Measurements from ENCODE around the gene CCDC106.

Gene CCDC106

DNA sequence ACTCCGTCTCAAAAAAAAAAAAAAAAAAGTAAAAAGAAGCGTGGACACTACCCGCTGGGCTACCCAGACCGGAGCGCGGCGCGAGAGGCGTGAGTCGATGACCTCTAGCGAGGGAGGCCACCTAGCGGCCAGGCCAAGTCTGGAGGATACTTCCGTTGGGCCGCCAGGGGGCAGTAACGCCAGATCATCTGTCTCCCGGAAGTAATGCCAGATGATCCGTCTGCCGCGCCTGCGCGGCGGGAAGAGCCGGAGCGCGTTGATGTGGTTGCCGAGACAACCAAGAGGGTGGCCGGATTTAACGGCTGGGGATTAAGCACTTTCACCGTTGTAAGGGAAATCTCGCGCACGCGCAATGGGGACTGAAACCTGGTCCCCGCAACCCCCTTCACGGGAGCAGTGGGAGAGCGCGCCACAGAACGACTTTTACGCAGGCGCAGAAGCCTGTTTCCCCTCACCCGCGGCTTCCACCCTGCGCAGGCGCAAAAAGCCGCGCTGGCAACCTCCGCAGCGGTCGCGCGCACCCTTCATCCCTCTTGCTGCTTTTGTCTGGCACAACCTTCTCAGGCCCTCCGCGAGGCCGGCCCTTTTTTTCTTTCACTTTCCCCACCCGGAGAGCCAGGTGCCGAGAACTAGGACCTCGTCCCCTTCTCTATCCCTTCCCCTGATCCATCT is 5.8 kb downstream of the CCDC106 start:
- peak; percentile 99 for DNase-seq

DNA sequence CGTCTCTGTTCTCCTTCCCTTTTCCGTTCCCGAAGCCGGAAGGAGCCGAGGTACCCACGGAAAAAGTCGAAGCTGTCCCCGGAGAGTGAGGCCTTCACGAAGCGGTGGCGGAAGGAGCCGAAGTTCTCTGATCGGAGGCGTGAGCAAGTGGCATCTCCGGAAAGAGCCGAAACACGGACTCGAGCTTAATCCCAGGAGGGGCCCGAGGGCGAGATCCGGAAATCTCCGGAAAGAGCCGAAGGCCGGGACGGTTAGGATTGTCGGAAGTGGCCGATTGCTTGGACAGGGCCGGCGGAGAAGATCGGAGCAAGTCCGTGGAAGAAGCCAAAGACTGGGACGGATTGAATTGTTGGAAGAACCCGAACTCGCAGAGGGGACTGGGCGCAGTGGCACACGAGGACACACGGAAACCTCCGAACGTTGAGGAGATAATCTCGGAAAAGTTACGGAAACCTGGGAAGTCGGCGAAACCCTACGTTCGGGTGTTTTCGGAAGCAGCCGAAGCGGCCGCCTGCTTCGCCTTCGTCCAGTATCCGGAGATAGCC is 6.4 kb downstream of the CCDC106 start:
- DNase-seq, result peak; percentile 98

DNA sequence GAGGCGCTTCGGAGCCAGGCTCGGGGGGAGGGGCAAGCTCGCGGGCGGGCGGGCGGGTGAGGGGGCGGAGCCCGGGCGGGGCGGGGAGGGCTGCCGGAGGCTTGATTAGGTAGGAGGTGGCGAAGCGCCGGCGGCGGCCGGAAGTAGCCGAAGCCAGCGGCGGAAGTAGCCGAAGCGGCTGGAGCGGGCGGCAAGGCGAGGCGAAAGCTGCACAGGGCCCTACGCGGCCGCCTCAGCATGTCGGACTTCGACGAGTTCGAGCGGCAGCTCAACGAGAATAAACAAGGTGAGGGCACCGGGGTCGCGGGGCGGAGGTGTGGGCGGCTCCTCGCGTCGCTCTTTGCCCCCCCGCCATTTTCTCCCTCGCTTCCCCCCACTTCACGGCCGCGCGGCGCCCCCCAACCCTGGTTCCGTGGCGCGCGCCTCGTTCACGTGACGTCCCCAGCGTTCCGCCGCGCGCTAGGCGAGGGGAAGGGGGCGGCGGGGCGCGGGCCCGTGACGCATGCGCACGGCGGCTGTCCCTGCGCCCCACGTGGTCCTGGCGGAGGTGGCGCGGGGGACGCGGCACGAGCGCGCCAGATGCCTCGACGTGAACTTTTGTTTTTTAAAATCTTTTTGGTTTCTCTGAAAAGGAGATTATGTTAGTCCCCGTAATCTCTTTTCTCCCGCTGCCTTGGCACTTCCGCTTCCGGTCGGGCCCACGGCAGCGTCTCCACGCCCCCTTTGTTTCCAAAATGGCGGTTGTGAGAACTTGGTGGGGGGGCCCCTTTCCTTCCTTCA is 7.0 kb downstream of the CCDC106 start, which contains the start of gene U2AF2:
U2AF2 (plus strand) TSS at position 168 of the 780 bp plus-strand sequence; CDS start at position 238, 70 bp downstream.
- peak; percentile 97 for DNase-seq

DNA sequence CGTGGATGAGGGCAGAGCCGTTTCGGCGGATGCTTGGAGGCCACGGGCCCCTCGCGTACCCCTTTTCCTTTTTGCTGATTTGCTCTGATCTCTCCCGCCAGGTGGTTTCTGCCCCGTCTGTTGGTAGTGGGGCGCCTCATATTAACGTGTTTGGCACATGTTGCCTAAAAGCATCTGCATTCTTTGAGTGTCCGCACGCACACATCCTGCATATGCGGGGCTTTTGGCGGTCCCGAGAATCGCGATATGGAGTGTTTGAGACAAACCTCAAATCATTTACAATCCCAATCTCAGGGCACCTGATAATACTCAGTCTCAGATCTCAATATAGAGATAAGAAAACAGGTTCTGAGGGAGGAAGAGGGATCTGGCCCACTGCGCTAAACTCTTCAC is 7.6 kb downstream of the CCDC106 start:
- no peak for DNase-seq

DNA sequence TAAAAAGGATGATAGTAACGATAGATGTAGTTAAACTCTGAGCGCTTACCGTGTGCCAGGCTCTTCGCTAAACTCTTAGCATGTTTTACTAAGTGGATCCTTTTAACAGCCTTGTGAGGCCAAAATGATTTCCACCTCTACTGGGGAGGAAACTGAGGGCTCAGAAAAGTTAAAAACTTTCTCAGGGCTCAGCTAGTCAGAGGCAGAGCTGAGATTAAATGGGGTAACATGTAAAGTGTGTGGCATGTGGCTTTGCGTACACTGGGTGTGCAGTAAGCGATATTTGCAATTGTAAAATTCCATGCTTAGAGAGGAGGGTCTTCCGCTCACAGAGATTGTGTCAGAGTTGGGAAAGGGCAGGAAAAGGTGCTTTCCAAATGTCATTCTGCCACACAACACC is 8.5 kb downstream of the CCDC106 start:
- DNase-seq, result no peak

DNA sequence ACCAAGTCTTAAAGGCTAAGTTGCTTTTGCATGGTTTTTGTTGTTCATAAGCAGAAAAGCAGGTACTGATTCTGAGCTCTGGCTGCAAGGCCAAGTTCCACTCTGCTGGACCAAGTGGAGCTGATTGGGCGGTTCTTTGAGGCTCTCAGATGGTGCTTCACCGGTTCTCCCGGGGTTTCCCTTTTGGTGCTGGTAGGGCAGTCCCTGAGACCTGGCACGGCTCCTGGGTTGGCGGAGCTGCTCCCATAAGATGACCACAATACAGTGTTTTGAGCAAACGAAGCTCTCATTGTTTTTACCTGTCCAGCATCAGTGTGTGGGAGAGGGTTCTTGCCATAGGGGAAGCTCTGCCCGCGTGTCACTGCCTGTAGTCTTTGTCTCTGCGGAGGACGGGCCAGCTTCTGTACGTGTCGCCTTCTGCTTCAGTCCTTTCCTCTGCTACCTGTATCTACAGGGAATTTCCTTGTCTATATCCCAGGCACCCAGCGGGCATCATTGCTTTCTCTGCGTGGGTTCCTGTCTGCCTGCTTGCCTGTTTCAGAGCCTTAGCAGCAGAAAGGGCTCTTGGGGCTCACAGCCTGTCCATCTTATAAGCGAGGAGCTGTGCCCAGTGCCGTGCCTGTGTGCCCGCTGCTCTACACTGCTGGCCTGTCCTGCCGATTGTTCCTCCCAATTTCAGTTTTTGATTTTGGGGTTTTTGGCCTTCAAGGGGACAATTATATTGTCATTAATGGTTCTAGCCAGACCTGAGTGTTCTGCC is 9.2 kb downstream of the CCDC106 start:
- DNase-seq, result no peak

DNA sequence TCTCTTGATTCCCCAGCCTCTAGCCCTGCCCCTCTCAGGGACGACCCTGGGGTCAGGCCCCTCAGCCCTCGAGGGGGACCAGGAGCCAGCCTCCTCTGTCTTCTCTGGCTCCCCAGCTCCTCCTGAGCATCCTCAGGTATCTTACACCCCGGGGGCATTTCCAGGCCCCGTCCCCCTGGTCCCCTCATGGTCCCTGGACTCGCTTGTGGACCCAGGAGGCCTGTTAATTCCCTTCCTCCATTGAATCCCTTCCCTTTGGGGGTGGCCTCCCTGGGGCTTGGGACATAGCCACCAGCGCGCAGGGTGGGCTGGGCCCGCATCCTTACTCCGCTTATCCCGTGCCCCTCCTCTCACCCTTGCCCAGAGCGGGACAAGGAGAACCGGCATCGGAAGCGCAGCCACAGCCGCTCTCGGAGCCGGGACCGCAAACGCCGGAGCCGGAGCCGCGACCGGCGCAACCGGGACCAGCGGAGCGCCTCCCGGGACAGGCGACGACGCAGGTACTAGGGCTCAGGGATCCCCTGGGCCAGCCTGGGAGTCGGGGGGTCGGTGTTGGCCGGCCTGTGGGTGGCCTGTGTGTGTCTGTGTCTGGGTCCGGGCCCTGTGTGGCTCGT is 10.9 kb downstream of the CCDC106 start:
- no peak for DNase-seq

DNA sequence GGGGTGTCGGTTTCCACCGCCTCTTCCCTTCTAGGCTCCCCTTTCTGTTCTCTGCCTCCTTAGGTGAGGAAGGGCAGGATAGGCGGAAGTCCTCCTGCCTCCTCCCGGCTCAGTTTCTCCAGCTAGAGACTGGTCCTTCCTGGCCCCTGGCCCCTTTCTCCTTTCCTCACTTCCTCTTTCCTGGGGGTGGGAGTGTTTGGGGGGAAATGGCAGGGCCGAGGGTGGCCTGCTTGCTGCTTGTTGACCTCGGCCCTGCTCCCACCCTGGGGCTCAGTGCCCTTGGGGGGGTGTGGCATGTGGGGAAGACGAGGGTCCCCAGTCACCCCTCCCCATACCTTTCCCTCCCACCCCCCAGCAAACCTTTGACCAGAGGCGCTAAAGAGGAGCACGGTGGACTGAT is 11.8 kb downstream of the CCDC106 start:
- no peak for DNase-seq

DNA sequence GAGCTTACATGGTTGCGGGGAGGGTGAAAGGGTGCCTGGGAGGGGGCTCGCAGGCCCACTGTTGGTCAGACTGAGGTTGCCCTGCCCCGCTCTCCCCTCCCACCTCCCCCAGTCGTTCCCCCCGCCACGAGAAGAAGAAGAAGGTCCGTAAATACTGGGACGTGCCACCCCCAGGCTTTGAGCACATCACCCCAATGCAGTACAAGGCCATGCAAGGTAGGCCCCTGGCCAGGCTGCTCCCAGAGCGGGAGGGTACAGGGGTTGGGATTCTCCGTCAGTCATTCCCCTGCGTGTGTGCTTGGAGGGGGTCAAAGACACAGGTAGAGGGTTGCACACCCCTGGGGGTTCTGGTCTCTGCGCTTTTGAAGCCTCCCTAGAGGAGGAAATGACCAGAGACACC is 12.4 kb downstream of the CCDC106 start:
- no peak for DNase-seq

DNA sequence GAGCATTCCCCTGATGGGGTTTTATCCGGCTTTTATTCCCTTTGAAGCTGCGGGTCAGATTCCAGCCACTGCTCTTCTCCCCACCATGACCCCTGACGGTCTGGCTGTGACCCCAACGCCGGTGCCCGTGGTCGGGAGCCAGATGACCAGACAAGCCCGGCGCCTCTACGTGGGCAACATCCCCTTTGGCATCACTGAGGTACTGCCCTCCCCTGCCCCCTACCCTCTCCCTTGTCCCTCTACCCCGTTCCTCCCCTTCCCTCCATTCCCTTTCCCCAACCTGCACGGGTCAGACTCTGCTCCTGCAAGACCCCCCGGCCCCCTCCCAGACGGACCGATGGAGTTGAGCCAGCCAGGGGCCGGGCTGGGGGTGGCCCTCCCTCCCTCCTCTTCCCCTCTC is 13.0 kb downstream of the CCDC106 start:
- DNase-seq, result no peak

DNA sequence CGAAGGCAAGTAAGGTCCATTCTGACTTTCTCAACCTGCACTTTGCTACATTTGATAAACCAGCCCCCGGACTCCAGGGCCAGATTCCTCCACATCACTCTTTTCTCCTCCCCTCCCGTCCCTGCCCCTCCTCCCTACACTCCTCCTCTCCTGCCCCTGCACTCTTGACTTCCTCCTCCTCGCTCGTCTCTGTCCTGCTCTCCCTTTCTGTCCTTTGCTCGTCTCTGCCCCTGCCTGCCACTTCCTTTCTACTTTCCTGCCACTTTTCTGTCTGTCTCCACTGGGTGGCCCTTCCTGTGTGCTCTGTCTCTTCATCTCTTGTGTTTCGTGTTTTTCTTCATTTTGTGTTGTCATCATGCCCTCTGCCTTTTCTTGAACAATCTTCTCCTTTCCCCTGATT is 13.8 kb downstream of the CCDC106 start:
- DNase-seq, result no peak

DNA sequence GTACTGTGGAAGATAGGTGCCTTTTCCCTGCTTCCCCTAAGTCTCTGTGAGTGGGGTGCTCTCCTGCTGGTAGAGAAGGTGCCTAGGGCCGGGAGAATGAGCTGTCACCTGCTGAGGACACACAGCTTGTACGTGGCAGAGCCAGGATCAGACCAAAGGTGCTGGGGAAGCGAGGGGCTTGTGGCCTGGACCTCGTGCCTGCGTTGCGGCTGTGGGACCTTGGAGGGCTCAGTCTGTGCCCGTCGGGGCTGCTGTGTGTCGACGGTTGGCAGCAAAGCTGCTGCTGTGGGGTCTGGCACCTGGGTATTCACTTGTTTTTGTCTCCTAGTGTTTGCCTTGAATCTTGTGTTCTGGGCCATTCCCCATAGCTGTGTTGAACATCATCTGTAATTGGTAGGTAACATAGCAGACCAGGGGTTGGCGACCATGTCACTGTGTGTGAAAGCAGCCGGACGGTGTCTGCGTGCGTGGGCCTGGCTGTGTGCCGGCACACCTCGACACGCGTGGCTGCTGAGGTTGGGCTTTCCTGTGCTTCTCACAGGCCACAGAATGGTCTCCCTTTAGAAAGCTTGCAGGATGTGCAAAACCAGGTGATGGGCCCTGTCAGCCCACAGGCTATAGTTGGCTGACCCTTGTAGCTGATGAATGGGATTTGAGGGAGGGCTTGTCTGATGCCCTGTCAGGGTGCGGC is 16.0 kb downstream of the CCDC106 start:
- no peak for DNase-seq

DNA sequence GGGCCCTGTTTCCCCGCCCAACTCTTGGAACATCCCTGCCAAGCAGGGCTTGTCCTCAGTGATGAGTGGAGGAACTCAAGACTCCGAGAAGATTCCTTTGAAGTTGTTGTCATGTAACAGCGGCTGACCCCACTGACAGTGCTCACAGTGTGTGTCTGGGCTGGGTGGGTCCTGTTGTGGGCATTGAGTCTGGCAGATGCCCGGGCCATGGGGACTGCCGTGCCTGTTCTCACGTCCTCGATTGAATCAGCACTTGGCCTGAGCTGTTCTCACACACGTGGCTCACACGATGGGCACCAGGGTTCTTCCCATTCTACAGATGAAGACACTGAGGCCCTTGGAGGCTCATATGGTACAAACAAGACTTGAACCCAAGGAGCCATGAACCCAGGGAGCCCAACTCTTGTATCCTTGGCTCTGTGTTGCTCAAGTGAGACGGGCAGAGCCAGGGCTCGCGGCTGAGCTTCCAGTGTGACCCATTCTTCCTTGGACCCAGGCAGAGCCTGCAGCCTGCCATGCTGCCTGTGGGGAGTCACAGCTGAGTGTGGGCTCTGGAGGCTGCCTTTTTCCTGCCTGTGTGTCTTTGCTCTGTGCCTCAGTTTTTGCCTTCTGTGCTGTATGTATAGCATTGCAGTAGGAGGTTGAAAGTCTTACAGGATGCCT is 18.5 kb downstream of the CCDC106 start:
- DNase-seq, result no peak

DNA sequence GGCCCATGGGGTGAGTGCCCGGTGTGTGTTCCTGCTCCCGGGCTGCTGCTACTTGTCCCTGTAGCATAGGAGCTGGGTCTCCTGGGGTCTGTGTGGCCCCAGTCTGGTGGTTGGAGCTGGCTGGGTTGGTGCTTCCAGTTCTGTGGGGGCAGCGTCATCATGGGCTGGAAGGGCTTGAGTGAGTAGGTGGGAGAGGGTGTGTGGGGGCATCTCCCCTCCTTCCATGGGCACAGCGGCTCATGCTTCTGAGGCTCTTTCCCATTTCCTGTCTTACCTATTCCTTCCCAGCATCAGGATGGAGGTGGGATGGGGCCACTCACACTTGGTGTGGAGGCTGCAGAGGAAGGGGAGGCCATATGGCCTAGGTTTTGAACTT is 19.0 kb downstream of the CCDC106 start:
- DNase-seq, result no peak

DNA sequence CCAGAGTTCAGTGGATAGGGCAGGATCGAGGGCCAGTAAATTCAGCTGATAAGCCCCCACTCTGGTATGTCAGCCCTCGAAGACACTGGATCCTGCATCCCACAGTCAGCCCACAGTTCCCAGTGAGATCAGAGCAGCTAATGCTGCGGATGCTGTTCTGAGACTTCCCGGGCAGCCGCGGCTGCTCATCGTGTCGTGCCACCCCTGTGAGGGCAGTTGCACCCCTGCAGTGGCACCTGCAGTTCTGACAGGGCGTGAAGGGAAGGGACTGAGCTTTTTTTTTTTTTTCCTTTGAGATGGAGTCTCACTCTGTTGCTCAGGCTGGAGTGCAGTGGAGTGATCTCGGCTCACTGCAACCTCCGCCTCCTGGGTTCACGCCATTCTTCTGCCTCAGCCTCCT is 19.5 kb downstream of the CCDC106 start:
- no peak for DNase-seq

DNA sequence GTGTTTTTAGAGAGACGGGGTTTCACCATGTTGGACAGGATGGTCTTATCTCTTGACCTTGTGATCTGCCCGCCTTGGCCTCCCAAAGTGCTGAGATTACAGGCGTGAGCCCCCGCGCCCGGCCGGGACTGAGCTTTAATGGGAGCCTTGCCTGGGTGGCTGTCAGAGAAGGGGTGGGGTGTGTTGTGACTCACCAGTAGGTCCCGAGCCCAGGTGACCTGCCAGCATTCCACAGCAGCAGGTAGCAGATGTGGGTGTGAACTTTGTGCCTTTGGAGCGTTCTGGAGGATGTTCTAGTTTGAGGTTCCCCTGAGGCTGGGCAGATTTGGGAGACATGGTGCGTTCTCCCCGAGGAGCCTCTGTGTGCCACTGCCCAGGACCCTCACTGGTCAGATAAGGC is 19.9 kb downstream of the CCDC106 start:
- no peak for DNase-seq

DNA sequence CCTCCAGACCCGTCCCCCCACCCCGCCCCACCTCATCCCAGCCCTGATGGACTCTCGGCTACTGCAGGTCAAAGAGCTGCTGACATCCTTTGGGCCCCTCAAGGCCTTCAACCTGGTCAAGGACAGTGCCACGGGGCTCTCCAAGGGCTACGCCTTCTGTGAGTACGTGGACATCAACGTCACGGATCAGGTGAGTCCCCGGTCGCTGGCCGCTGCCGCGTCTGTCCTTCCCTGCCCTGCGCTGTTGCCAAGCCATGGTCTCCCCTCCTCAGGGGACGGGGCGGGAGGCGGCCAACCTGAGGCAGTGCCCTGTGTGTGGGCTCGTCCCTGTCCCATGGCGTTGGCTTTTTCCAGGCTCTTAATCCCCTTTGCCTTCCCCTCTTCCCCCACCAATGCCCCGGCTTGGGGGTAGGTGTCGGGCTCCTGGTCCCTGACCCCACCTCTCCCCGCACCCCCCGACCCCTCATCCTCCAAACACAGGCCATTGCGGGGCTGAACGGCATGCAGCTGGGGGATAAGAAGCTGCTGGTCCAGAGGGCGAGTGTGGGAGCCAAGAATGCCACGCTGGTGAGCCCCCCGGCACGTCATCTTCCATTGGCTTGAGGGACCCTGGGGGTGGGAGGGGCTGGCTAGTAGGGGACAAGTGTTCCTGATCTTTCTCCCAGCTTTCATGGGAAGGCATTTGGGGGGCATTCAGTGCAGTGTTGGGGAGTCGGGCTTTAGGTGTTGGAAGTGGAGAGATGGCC is 20.8 kb downstream of the CCDC106 start:
- DNase-seq, result no peak

DNA sequence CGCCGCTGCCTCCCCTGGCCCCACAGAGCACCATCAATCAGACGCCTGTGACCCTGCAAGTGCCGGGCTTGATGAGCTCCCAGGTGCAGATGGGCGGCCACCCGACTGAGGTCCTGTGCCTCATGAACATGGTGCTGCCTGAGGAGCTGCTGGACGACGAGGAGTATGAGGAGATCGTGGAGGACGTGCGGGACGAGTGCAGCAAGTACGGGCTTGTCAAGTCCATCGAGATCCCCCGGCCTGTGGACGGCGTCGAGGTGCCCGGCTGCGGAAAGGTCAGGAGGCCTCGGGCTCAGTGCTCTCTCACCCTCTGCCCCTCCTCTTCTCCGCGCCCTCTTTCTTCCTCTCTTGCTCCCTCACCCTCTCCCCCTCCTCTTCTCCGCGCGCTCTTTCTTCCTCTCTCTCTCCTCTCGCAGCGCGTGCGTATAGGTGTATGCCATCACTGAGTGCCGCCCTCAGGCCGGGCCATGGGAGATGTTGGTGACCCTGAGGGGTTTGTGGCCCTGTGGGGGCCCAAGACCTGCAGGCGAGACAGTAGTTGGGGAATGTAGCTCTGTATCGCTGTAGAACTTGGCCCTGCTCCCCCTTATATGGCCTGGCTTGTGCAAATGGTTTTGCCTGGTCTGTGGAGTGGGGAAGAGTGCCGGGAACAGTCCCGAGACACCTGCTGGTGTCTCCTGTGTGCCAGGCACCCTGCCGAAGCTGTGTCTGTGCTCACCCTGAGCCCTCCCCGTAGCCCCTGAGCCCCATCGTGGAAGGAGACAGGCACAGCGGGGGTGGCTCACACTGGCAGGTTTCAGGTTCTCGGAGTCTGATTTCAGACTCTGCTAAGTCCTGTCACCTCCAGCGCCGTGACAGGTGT is 21.6 kb downstream of the CCDC106 start:
- DNase-seq, result no peak

DNA sequence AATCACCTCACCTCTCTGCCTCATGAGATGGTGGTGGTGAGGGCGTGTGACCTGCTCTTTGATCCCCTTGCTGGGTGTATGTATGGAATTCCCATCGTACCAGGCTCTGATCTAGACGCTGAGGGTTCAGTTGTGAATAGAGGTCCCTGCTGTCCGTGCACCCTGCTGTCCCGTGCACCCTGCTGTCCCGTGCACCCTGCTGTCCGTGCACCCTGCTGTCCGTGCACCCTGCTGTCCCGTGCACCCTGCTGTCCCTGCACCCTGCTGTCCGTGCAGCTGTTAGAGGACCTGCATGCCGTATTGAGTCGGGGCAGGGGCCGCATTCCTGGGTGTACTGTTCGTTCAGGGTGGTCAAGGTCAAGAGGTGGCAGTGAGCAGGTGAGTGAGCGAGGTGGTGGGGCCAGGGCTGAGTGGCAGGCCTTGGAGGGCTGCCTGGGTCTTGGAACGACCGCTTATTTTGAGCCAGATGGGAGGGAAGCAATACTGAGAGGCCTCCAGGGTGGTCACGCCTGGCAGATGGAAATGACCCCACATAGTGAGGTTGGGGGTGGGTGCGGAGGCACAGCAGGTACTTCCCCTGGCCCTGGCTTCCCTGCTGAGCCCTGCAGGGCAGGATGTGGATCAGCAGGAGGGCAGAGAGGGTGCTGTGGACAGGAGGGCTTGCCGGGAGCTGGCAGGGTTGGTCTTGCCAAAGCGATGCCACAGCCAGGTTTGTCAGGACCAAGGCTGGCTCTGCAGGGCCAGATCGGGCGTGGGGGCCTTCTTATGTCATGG is 22.5 kb downstream of the CCDC106 start:
- no peak for DNase-seq

DNA sequence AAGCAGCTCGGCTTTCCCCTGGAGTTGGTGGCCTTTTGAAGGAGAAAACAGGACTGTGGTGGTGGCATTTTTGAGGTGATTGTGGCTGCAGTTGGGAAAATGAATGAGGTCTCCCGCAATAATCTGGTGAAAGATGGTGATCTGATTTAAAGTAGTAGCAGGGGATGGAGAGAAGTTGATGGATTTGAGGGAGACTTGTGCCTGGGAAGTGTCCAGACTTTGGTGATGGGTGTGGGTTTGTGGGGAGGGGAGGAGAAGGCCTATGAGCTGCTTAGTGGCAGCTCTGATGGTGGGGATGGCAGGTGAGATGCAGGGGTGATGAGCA is 23.0 kb downstream of the CCDC106 start:
- no peak for DNase-seq
